Transverse colon (tissue), 4 donors: ENCODE data around the gene USPL1.

Experiments
- EP300 ChIP-seq: sonication (generic); formaldehyde crosslinking; IDR thresholded peaks from one replicate; pipeline ENCODE4 v1.6.1; 2017; ENCODE audit warnings: antibody characterized with exemption, low read depth
- POLR2A ChIP-seq: fragments of 450-650 bp; IDR thresholded peaks from one replicate; pipeline ENCODE4 v1.6.1; 2016; ENCODE audit warnings: antibody characterized with exemption, mild to moderate bottlenecking, moderate library complexity
- POLR2AphosphoS5 ChIP-seq, 3 donors: sonication (generic); formaldehyde crosslinking; IDR thresholded peaks; one replicate each; pipeline ENCODE4 v1.6.1; 2016; ENCODE audit warnings: antibody characterized with exemption in 3 of 3
- TF ChIP-seq, protein P1 (sequence below), 5 experiments: fragments of 200-600 bp in 3 of 5; fragments of 450-650 bp in 2 of 5; sonication (generic) in 3 of 5; IDR thresholded peaks; 1 replicate in 2 of 5; 2 replicates in 3 of 5; pipeline ENCODE4 v1.5.1; 2016 to 2017; ENCODE audit warnings: antibody characterized with exemption in 5 of 5, inconsistent platforms in 3 of 5, mild to moderate bottlenecking in 2 of 5, moderate library complexity in 1 of 5

DNA sequence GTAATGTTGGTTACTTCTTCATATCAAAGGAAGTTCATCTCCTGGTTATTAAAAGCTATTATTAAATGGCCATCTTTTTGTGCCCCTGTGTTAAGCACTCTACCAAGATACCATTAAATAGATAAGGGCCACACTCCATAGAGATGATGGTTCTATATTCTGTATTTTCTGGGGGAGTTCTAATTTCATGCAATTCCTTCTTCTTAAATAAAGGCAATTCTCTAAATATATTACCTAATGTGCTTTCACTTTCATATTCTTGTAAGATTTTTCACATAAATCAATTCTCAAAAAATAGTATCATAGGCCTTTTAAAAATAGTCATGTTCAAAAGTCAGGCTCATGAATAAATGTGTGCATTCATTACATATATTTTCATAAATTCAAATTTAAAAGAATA is 47.0 kb upstream of the USPL1 start:
- no peak for TF ChIP-seq POLR2A
- no peak for TF ChIP-seq EP300
- TF ChIP-seq, protein P1, sequence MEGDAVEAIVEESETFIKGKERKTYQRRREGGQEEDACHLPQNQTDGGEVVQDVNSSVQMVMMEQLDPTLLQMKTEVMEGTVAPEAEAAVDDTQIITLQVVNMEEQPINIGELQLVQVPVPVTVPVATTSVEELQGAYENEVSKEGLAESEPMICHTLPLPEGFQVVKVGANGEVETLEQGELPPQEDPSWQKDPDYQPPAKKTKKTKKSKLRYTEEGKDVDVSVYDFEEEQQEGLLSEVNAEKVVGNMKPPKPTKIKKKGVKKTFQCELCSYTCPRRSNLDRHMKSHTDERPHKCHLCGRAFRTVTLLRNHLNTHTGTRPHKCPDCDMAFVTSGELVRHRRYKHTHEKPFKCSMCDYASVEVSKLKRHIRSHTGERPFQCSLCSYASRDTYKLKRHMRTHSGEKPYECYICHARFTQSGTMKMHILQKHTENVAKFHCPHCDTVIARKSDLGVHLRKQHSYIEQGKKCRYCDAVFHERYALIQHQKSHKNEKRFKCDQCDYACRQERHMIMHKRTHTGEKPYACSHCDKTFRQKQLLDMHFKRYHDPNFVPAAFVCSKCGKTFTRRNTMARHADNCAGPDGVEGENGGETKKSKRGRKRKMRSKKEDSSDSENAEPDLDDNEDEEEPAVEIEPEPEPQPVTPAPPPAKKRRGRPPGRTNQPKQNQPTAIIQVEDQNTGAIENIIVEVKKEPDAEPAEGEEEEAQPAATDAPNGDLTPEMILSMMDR (IDR thresholded peaks at IDR 0.05), result no peak
- no peak for TF ChIP-seq POLR2AphosphoS5 (IDR thresholded peaks at IDR 0.05)
